ENCODE measurements around the gene CPE. TPM values are rescaled to one million over a fixed set of nuclear protein-coding genes. Genes with fewer than 3 reads are reported as not detected.

CPE gene
- total RNA-seq, 4 donors from 2014 or later, result 7.5 to 29.1 (median 12.3) TPM

GRCh38 chr4:165382640-165383039 is 3.8 kb downstream of the CPE start:
- in situ Hi-C loops (cut with MboI; ENCODE audit: low pct_ligation_motif_present in 1 of 4, low pct_unique_long_range_greater_than_20kb in 1 of 4, low sequenced_read_pairs in 3 of 4), result no loop called here
- no peak overlapping the region for H3K27ac ChIP-seq
- DNase-seq, result no peak
- no peaks in the 10 kb centered on the region for H3K9me3 ChIP-seq
- no peak for TF ChIP-seq POLR2A (IDR thresholded peaks at IDR 0.05)
- no peak for TF ChIP-seq EP300 (IDR thresholded peaks at IDR 0.05; ENCODE audit: low read depth)
- no peak for TF ChIP-seq CTCF (IDR thresholded peaks at IDR 0.05)
- TF ChIP-seq POLR2AphosphoS5 (IDR thresholded peaks at IDR 0.05), result no peak
- 90% methylated on average over 1 of the region's 1 CpG; no CpG with 5 or more reads in 1 of the 2 donors for WGBS, 2 donors (ENCODE audit: low coverage in 1 of 2)
- H3K4me3 ChIP-seq, result no peak overlapping the region
- H3K4me1 ChIP-seq, result peaks cover 0 to 14% (median 1%) of the 10 kb centered on the region in 4 donors
- H3K36me3 ChIP-seq, result no peaks in the 10 kb centered on the region
- intact Hi-C loops (cut with DNase I; ENCODE audit: low total_unique reads), result no loop called here
- peaks cover 20% of the 10 kb centered on the region for H3K27me3 ChIP-seq

GRCh38 chr4:165383591-165384073 is 4.8 kb downstream of the CPE start:
- H3K27ac ChIP-seq, result no peak overlapping the region
- H3K4me3 ChIP-seq, result no peak overlapping the region
- H3K9me3 ChIP-seq, result no peaks in the 10 kb centered on the region
- no peak for DNase-seq
- 68% methylated on average over 4 of the region's 4 CpGs for WGBS, 2 donors (ENCODE audit: low coverage in 1 of 2)
- in situ Hi-C loops (cut with MboI; ENCODE audit: low pct_ligation_motif_present in 1 of 4, low pct_unique_long_range_greater_than_20kb in 1 of 4, low sequenced_read_pairs in 3 of 4) (no loop called here), intact Hi-C loops (cut with DNase I; ENCODE audit: low total_unique reads) (no loop called here)
- no peaks in the 10 kb centered on the region for H3K36me3 ChIP-seq
- H3K4me1 ChIP-seq, result peaks cover 0 to 6% (median under 1%) of the 10 kb centered on the region in 4 donors
- no peak for TF ChIP-seq EP300 (IDR thresholded peaks at IDR 0.05; ENCODE audit: low read depth)
- H3K27me3 ChIP-seq, result peaks cover 11% of the 10 kb centered on the region

GRCh38 chr4:165384186-165384585 is 5.4 kb downstream of the CPE start:
- TF ChIP-seq POLR2AphosphoS5 (IDR thresholded peaks at IDR 0.05) (no peak), POLR2A (IDR thresholded peaks at IDR 0.05) (no peak), CTCF (IDR thresholded peaks at IDR 0.05) (no peak), EP300 (IDR thresholded peaks at IDR 0.05; ENCODE audit: low read depth) (no peak)
- in situ Hi-C loops (cut with MboI; ENCODE audit: low pct_ligation_motif_present in 1 of 4, low pct_unique_long_range_greater_than_20kb in 1 of 4, low sequenced_read_pairs in 3 of 4), result no loop called here

GRCh38 chr4:165384598-165384997 is 5.8 kb downstream of the CPE start:
- DNase-seq, result no peak
- intact Hi-C loops (cut with DNase I; ENCODE audit: low total_unique reads) (no loop called here), in situ Hi-C loops (cut with MboI; ENCODE audit: low pct_ligation_motif_present in 1 of 4, low pct_unique_long_range_greater_than_20kb in 1 of 4, low sequenced_read_pairs in 3 of 4) (no loop called here)
- TF ChIP-seq POLR2AphosphoS5 (IDR thresholded peaks at IDR 0.05) (no peak), EP300 (IDR thresholded peaks at IDR 0.05; ENCODE audit: low read depth) (no peak), CTCF (IDR thresholded peaks at IDR 0.05) (no peak), POLR2A (IDR thresholded peaks at IDR 0.05) (no peak)
- Histone ChIP-seq H3K9me3 (no peaks in the 10 kb centered on the region), H3K4me3 (no peak overlapping the region), H3K27me3 (peaks cover 6% of the 10 kb centered on the region), H3K36me3 (no peaks in the 10 kb centered on the region), H3K27ac (no peak overlapping the region), H3K4me1 (no peaks in the 10 kb centered on the region)
- WGBS, 2 donors (ENCODE audit: low coverage in 1 of 2), result 86 to 96% methylated on average over 1 of the region's 1 CpG

More at GRCh38 chr4:165384186-165384585, 5.4 kb downstream of the CPE start:
- H3K4me3 ChIP-seq, result no peak overlapping the region
- no peak overlapping the region for H3K27ac ChIP-seq
- DNase-seq, result no peak
- peaks cover 10% of the 10 kb centered on the region for H3K27me3 ChIP-seq
- WGBS, 2 donors (ENCODE audit: low coverage in 1 of 2), result 66 to 70% methylated on average over 3 of the region's 3 CpGs
- H3K4me1 ChIP-seq, result peaks cover 0 to 4% (median 0%) of the 10 kb centered on the region in 4 donors
- no peaks in the 10 kb centered on the region for H3K36me3 ChIP-seq
- H3K9me3 ChIP-seq, result no peaks in the 10 kb centered on the region
- intact Hi-C loops (cut with DNase I; ENCODE audit: low total_unique reads), result no loop called here

- WGBS, 2 donors (ENCODE audit: low coverage in 1 of 2), result 92 to 94% methylated on average over 4 of the region's 4 CpGs
- Histone ChIP-seq H3K36me3 (no peaks in the 10 kb centered on the region), H3K9me3 (no peaks in the 10 kb centered on the region), H3K27me3 (peaks cover under 1% of the 10 kb centered on the region), H3K4me1 (no peaks in the 10 kb centered on the region), H3K4me3 (no peak overlapping the region), H3K27ac (no peak overlapping the region)
- intact Hi-C loops (cut with DNase I; ENCODE audit: low total_unique reads), result no loop called here
- no peak for DNase-seq
- in situ Hi-C loops (cut with MboI; ENCODE audit: low pct_ligation_motif_present in 1 of 4, low pct_unique_long_range_greater_than_20kb in 1 of 4, low sequenced_read_pairs in 3 of 4), result no loop called here
- no peak for TF ChIP-seq POLR2AphosphoS5 (IDR thresholded peaks at IDR 0.05)
- no peak for TF ChIP-seq EP300 (IDR thresholded peaks at IDR 0.05; ENCODE audit: low read depth)
- TF ChIP-seq POLR2A (IDR thresholded peaks at IDR 0.05), result no peak
- TF ChIP-seq CTCF (IDR thresholded peaks at IDR 0.05), result no peak
Measured at GRCh38 chr4:165385126-165385525, 6.3 kb downstream of the CPE start.

Measured in transverse colon (tissue), 4 donors.